Smooth muscle cell (in vitro differentiated cells): ENCODE data around the gene PRKAG2. TPM values are rescaled to one million over a fixed set of nuclear protein-coding genes. Genes with fewer than 3 reads are reported as not detected.

ENCODE experiments used
- DNase-seq: peaks from one replicate; lab custom pipeline; 2025; ENCODE audit not compliant: unreplicated experiment; lab: John Stamatoyannopoulos, UW
- H2AFZ ChIP-seq: fragments of 200-600 bp; sonication (generic); 2 replicates; pipeline ENCODE4 v1.6.0; 2016; ENCODE audit warnings: antibody characterized with exemption, low read depth, mild to moderate bottlenecking
- H3F3A ChIP-seq: fragments of 200-600 bp; sonication (generic); 2 replicates; pipeline ENCODE4 v1.6.0; 2017; ENCODE audit warnings: antibody characterized with exemption, low read depth
- H3K27ac ChIP-seq: fragments of 200-600 bp; sonication (generic); 2 replicates; pipeline ENCODE4 v1.5.1; 2016; ENCODE audit warnings: low read depth, mild to moderate bottlenecking
- H3K27me3 ChIP-seq: fragments of 200-600 bp; sonication (generic); 2 replicates; pipeline ENCODE4 v1.6.1; 2016; ENCODE audit warnings: low read depth, mild to moderate bottlenecking
- H3K36me3 ChIP-seq: fragments of 200-600 bp; sonication (generic); 2 replicates; pipeline ENCODE4 v1.5.1; 2016; ENCODE audit warnings: low read depth
- H3K4me1 ChIP-seq: fragments of 200-600 bp; sonication (generic); 2 replicates; pipeline ENCODE4 v1.5.1; 2016; ENCODE audit warnings: low read depth
- H3K4me2 ChIP-seq: fragments of 200-600 bp; sonication (generic); 2 replicates; pipeline ENCODE4 v1.6.0; 2016; ENCODE audit warnings: mild to moderate bottlenecking
- H3K4me3 ChIP-seq: fragments of 200-600 bp; sonication (generic); 2 replicates; pipeline ENCODE4 v1.5.1; 2016; ENCODE audit warnings: mild to moderate bottlenecking
- H3K79me2 ChIP-seq: fragments of 200-600 bp; sonication (generic); 2 replicates; pipeline ENCODE4 v1.6.0; 2016; ENCODE audit warnings: low read depth, mild to moderate bottlenecking
- H3K9ac ChIP-seq: fragments of 200-600 bp; sonication (generic); 2 replicates; pipeline ENCODE4 v1.6.0; 2016; ENCODE audit warnings: low read depth
- H3K9me3 ChIP-seq: fragments of 200-600 bp; sonication (generic); replicated peaks from 2 replicates; pipeline ENCODE4 v1.5.1; 2016; ENCODE audit warnings: low read depth
- H4K20me1 ChIP-seq: fragments of 200-600 bp; sonication (generic); 2 replicates; pipeline ENCODE4 v1.6.0; 2016; ENCODE audit warnings: low read depth
- CTCF ChIP-seq: fragments of 200-600 bp; sonication (generic); IDR thresholded peaks from 2 replicates; pipeline ENCODE4 v1.5.1; 2017; ENCODE audit warnings: borderline replicate concordance, mild to moderate bottlenecking, antibody characterized with exemption; ENCODE audit not compliant: insufficient read depth, poor library complexity, severe bottlenecking
- WGBS: methylation state at CpG from one replicate; pipeline ENCODE4 v1.1.7; 2016; ENCODE audit warnings: low lambda C conversion rate; 5-methylcytosine and 5-hydroxymethylcytosine counted together
- polyA plus RNA-seq: library from polyadenylated mRNA; unstranded; fragments of >200 nt; fragmentation: Nextera tagmentation; extraction: Ambion mirVana; gene quantifications from 2 replicates; pipeline ENCODE4 v1.2.1, GENCODE V29; 2016
- total RNA-seq: library from RNA; depleted of rRNA; stranded (reverse); fragments of >200 nt; gene quantifications from 2 replicates; pipeline ENCODE4 v1.2.3, GENCODE V29; 2014

PRKAG2 gene
- total and polyA plus RNA-seq, 2 experiments from 2014 or later: 3.5 to 3.9 TPM

- Histone ChIP-seq H3K9ac (no peak overlapping the region), H3F3A (no peaks in the 10 kb centered on the region), H3K79me2 (no peaks in the 10 kb centered on the region), H3K27ac (no peak overlapping the region), H3K4me2 (no peak overlapping the region), H3K4me1 (no peaks in the 10 kb centered on the region), H4K20me1 (no peaks in the 10 kb centered on the region), H2AFZ (no peak overlapping the region), H3K27me3 (no peaks in the 10 kb centered on the region), H3K4me3 (no peak overlapping the region), H3K36me3 (no peaks in the 10 kb centered on the region), H3K9me3 (no peaks in the 10 kb centered on the region)
- no peak for DNase-seq
- WGBS: 85% methylated on average over 10 of the region's 10 CpGs
- no peak for TF ChIP-seq CTCF
These were observed 29.2 kb downstream of the PRKAG2 start for GRCh38 chr7:151847681-151848081.

- H3K27me3 ChIP-seq: no peaks in the 10 kb centered on the region
- no peak overlapping the region for H3K27ac ChIP-seq
- no peak for TF ChIP-seq CTCF
- H3K9ac ChIP-seq: no peak overlapping the region
- H3K4me1 ChIP-seq: no peaks in the 10 kb centered on the region
- WGBS: 91% methylated on average over 7 of the region's 7 CpGs
- no peak for DNase-seq
- no peak overlapping the region for H3K4me2 ChIP-seq
- H3K4me3 ChIP-seq: no peak overlapping the region
- no peaks in the 10 kb centered on the region for H3F3A ChIP-seq
- no peaks in the 10 kb centered on the region for H4K20me1 ChIP-seq
- no peaks in the 10 kb centered on the region for H3K79me2 ChIP-seq
- H2AFZ ChIP-seq: no peak overlapping the region
- no peaks in the 10 kb centered on the region for H3K36me3 ChIP-seq
- H3K9me3 ChIP-seq: no peaks in the 10 kb centered on the region
These were observed 29.8 kb downstream of the PRKAG2 start for GRCh38 chr7:151847136-151847535.

GRCh38 chr7:151845412-151846205 lies 31.3 kb downstream of the PRKAG2 start:
- no peak for TF ChIP-seq CTCF
- H3K4me2 ChIP-seq: no peak overlapping the region
- H3K4me3 ChIP-seq: no peak overlapping the region
- H4K20me1 ChIP-seq: no peaks in the 10 kb centered on the region
- no peaks in the 10 kb centered on the region for H3F3A ChIP-seq
- WGBS: 91% methylated on average over 28 of the region's 28 CpGs
- no peak overlapping the region for H3K27ac ChIP-seq
- no peaks in the 10 kb centered on the region for H3K36me3 ChIP-seq
- H3K9me3 ChIP-seq: no peaks in the 10 kb centered on the region
- no peak overlapping the region for H3K9ac ChIP-seq
- H3K27me3 ChIP-seq: no peaks in the 10 kb centered on the region
- H3K4me1 ChIP-seq: no peaks in the 10 kb centered on the region
- DNase-seq: no peak
- H3K79me2 ChIP-seq: no peaks in the 10 kb centered on the region
- H2AFZ ChIP-seq: no peak overlapping the region

GRCh38 chr7:151844825-151845200 lies 32.1 kb downstream of the PRKAG2 start:
- H3K36me3 ChIP-seq: no peaks in the 10 kb centered on the region
- no peaks in the 10 kb centered on the region for H3K79me2 ChIP-seq
- H3K27me3 ChIP-seq: no peaks in the 10 kb centered on the region
- no peak overlapping the region for H3K4me3 ChIP-seq
- no peak overlapping the region for H3K9ac ChIP-seq
- no peak for DNase-seq
- H3K27ac ChIP-seq: no peak overlapping the region
- no peak overlapping the region for H3K4me2 ChIP-seq
- TF ChIP-seq CTCF: no peak
- no peaks in the 10 kb centered on the region for H3K9me3 ChIP-seq
- H4K20me1 ChIP-seq: no peaks in the 10 kb centered on the region
- H3K4me1 ChIP-seq: no peaks in the 10 kb centered on the region
- H3F3A ChIP-seq: no peaks in the 10 kb centered on the region
- 95% methylated on average over 13 of the region's 13 CpGs for WGBS
- no peak overlapping the region for H2AFZ ChIP-seq
